HUES6 (cell line): ENCODE measurements around the gene EML6.

Source experiments
- H3K27ac ChIP-seq: 2 replicates; pipeline ENCODE4 v1.7.0; 2013; ENCODE audit warnings: low read depth, mild to moderate bottlenecking, low read length, inconsistent platforms
- H3K27me3 ChIP-seq: 2 replicates; pipeline ENCODE4 v1.6.1; 2013; ENCODE audit warnings: low read length; ENCODE audit not compliant: control insufficient read depth, insufficient read depth
- H3K36me3 ChIP-seq: 2 replicates; pipeline ENCODE4 v1.6.1; 2013; ENCODE audit warnings: low read length; ENCODE audit not compliant: control insufficient read depth, insufficient read depth
- H3K4me1 ChIP-seq: 2 replicates; pipeline ENCODE4 v1.6.1; 2013; ENCODE audit warnings: low read length; ENCODE audit not compliant: control insufficient read depth, insufficient read depth
- H3K4me3 ChIP-seq: 2 replicates; pipeline ENCODE4 v1.5.1; 2013; ENCODE audit warnings: low read depth, low read length
- H3K9ac ChIP-seq: one replicate; pipeline ENCODE4 v1.6.1; 2013; ENCODE audit warnings: mild to moderate bottlenecking, low read length
- H3K9me3 ChIP-seq: 2 replicates; pipeline ENCODE4 v1.6.1; 2013; ENCODE audit warnings: low read depth, low read length; ENCODE audit not compliant: control insufficient read depth, insufficient read depth

EML6 gene

GRCh38 chr2:54757500-54757899 is 34.0 kb downstream of the EML6 start:
- no peak overlapping the region for H3K9ac ChIP-seq
- H3K27me3 ChIP-seq: no peaks in the 10 kb centered on the region
- H3K4me1 ChIP-seq: peaks cover 11% of the 10 kb centered on the region; the same call in 1 of the 2 replicates
- H3K9me3 ChIP-seq: no peaks in the 10 kb centered on the region
- no peaks in the 10 kb centered on the region for H3K36me3 ChIP-seq
- H3K4me3 ChIP-seq: no peak overlapping the region
- no peak overlapping the region for H3K27ac ChIP-seq

DNA sequence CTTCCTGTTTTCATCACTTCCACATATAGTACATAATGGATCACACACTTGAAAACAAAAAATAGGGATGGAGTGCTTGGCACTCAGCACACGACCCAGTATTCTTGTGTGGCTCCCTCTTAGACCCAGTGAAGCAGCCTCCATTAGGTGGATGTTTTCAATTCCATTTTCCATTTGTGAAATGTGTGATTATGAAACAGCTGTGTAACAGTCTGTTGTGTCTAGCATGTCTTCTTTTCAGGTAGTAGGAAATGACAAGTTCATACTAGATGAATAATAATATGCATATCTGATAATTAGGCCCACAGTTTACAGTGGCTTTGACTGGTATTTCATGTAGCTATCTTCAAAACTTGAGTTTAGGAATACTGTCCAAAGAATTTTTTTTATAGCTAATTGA is 35.5 kb downstream of the EML6 start:
- H3K4me1 ChIP-seq: peaks cover 11% of the 10 kb centered on the region; the same call in 1 of the 2 replicates
- no peak overlapping the region for H3K27ac ChIP-seq
- no peaks in the 10 kb centered on the region for H3K27me3 ChIP-seq
- H3K9me3 ChIP-seq: no peaks in the 10 kb centered on the region
- no peak overlapping the region for H3K4me3 ChIP-seq
- no peaks in the 10 kb centered on the region for H3K36me3 ChIP-seq
- no peak overlapping the region for H3K9ac ChIP-seq

- no peak overlapping the region for H3K4me3 ChIP-seq
- H3K27me3 ChIP-seq: no peaks in the 10 kb centered on the region
- H3K27ac ChIP-seq: no peak overlapping the region
Measured at GRCh38 chr2:54760310-54760709, 36.8 kb downstream of the EML6 start.

DNA sequence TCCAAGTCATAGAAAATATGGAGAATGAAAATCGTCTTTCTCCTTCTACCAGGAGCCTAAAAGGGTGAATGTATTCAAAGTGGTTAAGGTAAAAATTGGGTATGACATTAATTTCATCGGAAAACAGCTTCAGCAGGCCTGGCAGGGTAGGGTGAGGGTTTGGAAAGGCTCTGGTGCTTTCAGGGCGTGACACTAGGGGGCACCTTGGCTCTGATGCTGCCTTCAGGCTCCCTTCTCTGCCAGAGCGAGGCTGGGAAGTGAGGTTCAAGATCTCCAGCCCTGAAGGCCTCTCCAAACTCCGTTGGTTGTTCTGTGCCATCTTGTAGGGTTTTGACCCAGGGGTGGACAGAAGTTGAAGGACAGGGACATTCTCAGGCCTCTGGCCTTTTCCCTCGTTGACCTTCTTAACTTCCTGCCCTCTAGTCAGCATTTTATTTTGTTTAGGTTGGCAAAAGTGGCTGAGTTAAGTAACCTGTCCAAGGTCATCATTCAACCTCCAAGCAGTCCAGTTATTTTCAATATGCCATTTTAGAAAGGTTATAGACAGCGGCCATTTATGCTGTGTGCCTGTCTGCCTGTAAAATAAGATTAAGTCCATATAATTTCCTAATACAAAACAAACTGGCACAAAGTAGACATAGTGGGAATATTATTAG is 40.3 kb downstream of the EML6 start:
- H3K27ac ChIP-seq: no peak overlapping the region
- H3K4me3 ChIP-seq: no peak overlapping the region
- H3K27me3 ChIP-seq: no peaks in the 10 kb centered on the region
- no peaks in the 10 kb centered on the region for H3K36me3 ChIP-seq
- H3K4me1 ChIP-seq: no peaks in the 10 kb centered on the region
- H3K9ac ChIP-seq: no peak overlapping the region
- H3K9me3 ChIP-seq: no peaks in the 10 kb centered on the region

More at GRCh38 chr2:54760310-54760709, 36.8 kb downstream of the EML6 start:
- Histone ChIP-seq H3K4me1 (peaks cover 11% of the 10 kb centered on the region; the same call in 1 of the 2 replicates), H3K36me3 (no peaks in the 10 kb centered on the region), H3K9ac (no peak overlapping the region), H3K9me3 (no peaks in the 10 kb centered on the region)

DNA sequence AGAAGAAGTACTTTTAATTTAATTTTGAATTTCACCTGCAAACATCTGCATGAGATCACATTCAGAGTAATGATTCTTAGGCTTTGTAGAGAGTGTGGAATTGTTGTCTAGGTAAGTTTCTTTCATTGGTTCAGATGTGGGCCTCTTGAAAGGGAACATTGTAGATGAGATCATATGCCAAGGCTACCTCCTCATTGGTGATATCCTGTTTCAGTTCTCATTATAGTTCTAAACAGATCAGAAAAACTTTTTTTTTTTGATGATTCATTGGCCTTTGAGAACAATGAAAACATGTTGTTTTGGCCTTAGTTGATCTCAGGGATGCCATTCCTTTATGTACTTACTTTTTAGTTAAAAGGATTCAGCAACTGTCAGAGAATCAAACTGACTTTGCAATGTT is 44.5 kb downstream of the EML6 start:
- no peaks in the 10 kb centered on the region for H3K27me3 ChIP-seq
- H3K27ac ChIP-seq: no peak overlapping the region
- H3K4me3 ChIP-seq: no peak overlapping the region
- no peaks in the 10 kb centered on the region for H3K36me3 ChIP-seq
- no peaks in the 10 kb centered on the region for H3K4me1 ChIP-seq
- H3K9me3 ChIP-seq: no peaks in the 10 kb centered on the region
- H3K9ac ChIP-seq: no peak overlapping the region

- Histone ChIP-seq H3K9me3 (peaks cover under 1% of the 10 kb centered on the region; the same call in 1 of the 2 replicates), H3K9ac (no peak overlapping the region), H3K27ac (no peak overlapping the region)
Measured at GRCh38 chr2:54768772-54769428, 45.4 kb downstream of the EML6 start.

GRCh38 chr2:54770211-54770610 is 46.7 kb downstream of the EML6 start:
- no peak overlapping the region for H3K9ac ChIP-seq
- H3K27ac ChIP-seq: no peak overlapping the region
- no peaks in the 10 kb centered on the region for H3K27me3 ChIP-seq
- no peaks in the 10 kb centered on the region for H3K4me1 ChIP-seq
- no peak overlapping the region for H3K4me3 ChIP-seq
- H3K9me3 ChIP-seq: peaks cover 9% of the 10 kb centered on the region
- H3K36me3 ChIP-seq: no peaks in the 10 kb centered on the region

More at GRCh38 chr2:54768772-54769428, 45.4 kb downstream of the EML6 start:
- H3K36me3 ChIP-seq: no peaks in the 10 kb centered on the region
- H3K27me3 ChIP-seq: no peaks in the 10 kb centered on the region
- H3K4me3 ChIP-seq: no peak overlapping the region
- no peaks in the 10 kb centered on the region for H3K4me1 ChIP-seq

GRCh38 chr2:54770676-54771075 is 47.2 kb downstream of the EML6 start:
- no peak overlapping the region for H3K27ac ChIP-seq
- no peaks in the 10 kb centered on the region for H3K36me3 ChIP-seq
- no peaks in the 10 kb centered on the region for H3K4me1 ChIP-seq
- H3K9me3 ChIP-seq: peaks cover 13% of the 10 kb centered on the region
- no peak overlapping the region for H3K4me3 ChIP-seq
- no peaks in the 10 kb centered on the region for H3K27me3 ChIP-seq
- H3K9ac ChIP-seq: no peak overlapping the region

DNA sequence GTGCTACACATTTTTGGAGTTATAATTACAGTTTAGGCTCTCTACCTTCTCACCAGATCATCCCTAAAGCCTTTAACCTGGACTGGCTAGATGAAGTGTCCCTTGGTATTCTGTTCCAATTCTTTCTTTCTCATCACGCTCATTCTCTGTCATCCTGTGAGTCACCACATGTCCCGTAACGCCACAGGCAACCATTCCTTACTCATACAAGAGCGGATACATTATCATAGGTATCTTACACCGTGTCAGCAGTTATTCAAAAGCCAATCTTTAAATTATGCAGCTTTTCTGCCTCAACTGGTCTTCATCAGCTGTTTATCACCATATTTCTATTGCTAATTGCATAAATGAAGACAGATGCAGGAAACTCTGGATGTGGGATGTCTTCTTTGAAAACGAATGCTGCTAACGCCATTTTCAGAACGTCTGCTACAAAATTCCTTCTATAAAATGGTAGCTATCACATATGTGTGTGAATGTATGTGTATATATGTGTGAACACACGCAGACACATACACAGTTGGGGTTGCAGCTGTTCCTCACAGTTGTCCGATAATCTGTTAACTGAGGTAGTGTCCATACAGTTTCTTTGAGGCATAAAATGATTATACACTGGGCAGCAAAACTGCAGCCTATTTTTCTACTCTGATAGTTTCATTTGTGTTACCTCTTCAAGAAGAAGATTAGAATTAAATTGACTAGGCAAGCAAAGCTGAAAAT is 47.9 kb downstream of the EML6 start:
- no peak overlapping the region for H3K9ac ChIP-seq

DNA sequence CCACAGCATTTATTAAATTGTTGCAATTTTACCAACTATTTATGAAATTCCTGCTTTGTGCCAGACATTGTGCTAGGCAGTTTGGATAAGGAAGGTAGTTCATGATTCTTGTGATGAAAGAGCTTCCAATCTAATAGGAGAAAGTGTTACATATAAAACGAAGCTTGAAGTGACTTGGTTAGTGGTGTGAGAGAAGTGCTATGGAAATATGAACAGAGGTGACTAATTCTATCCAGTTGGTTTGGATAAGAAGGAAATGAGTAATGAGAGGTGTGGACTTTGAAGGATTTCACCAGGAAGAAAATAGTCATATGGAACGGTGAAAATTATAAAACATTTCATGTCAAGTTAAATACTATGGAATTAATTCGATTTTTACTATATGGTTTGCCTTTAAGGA is 48.6 kb downstream of the EML6 start:
- no peak overlapping the region for H3K9ac ChIP-seq
- no peaks in the 10 kb centered on the region for H3K27me3 ChIP-seq
- H3K27ac ChIP-seq: no peak overlapping the region
- no peaks in the 10 kb centered on the region for H3K36me3 ChIP-seq
- peaks cover 13% of the 10 kb centered on the region for H3K9me3 ChIP-seq
- no peaks in the 10 kb centered on the region for H3K4me1 ChIP-seq
- no peak overlapping the region for H3K4me3 ChIP-seq

More for the DNA sequence above, 47.9 kb downstream of the EML6 start:
- no peak overlapping the region for H3K27ac ChIP-seq
- no peak overlapping the region for H3K4me3 ChIP-seq
- no peaks in the 10 kb centered on the region for H3K4me1 ChIP-seq
- no peaks in the 10 kb centered on the region for H3K36me3 ChIP-seq
- H3K9me3 ChIP-seq: peaks cover 13% of the 10 kb centered on the region
- no peaks in the 10 kb centered on the region for H3K27me3 ChIP-seq

DNA sequence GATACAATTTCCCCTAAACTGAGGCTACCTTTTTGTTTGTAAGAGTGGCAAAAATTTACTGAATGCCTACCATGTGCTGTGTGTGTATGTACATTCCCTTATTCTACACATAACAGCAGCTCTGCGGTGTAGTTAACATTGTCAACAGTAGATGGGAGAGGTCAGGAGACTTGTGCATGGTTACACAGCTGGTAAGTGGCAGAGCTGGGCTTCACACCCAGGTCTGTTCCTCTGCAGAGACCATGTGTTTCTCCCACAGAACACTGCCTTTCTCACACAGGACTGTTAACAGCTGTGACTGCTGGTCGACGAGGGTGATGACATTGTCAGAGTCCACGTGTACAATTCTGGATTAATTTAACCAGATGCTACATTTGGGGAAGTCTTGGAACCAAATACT is 49.1 kb downstream of the EML6 start:
- H3K4me1 ChIP-seq: no peaks in the 10 kb centered on the region
- H3K4me3 ChIP-seq: no peak overlapping the region
- H3K27me3 ChIP-seq: no peaks in the 10 kb centered on the region
- peaks cover 13% of the 10 kb centered on the region for H3K9me3 ChIP-seq
- no peak overlapping the region for H3K27ac ChIP-seq
- no peaks in the 10 kb centered on the region for H3K36me3 ChIP-seq
- no peak overlapping the region for H3K9ac ChIP-seq
